Activated B cell treated with CpG ODN at 0.5 μM for 24 hours (primary cell): ENCODE results near the gene GSAP. TPM values are rescaled to one million over a fixed set of nuclear protein-coding genes. Genes with fewer than 3 reads are reported as not detected.
A peak's percentile ranks its signal among the peaks of the same experiment; 100 is the strongest.

ENCODE experiments used
- ATAC-seq: fragments of 200-7000 bp; cut with Tn5 transposase; one replicate; pipeline ENCODE4 v1.10.0; 2021; ENCODE audit warnings: low read depth, mild to moderate bottlenecking, moderate library complexity
- CTCF ChIA-PET: fragments of 350-600 bp; sonication (Branson Sonifier 250); formaldehyde crosslinking; loops from one replicate; lab custom pipeline; 2021; ENCODE audit warnings: antibody characterized with exemption; lab: Charles Lee
- POLR2A ChIA-PET: fragments of 350-600 bp; sonication (Branson Sonifier 250); formaldehyde crosslinking; loops from one replicate; lab custom pipeline; 2021; ENCODE audit warnings: antibody characterized with exemption; lab: Charles Lee
- DNase-seq: peaks from one replicate; pipeline ENCODE4 v3.0.0; 2022
- H3K27ac Mint-ChIP-seq: one replicate; pipeline ENCODE4 v1.8.0; 2020; ENCODE audit warnings: mixed read lengths
- H3K27me3 Mint-ChIP-seq: one replicate; pipeline ENCODE4 v1.8.0; 2021; ENCODE audit warnings: mixed read lengths
- H3K36me3 Mint-ChIP-seq: one replicate; pipeline ENCODE4 v1.8.0; 2021; ENCODE audit warnings: low read depth, mixed read lengths
- H3K4me1 Mint-ChIP-seq: one replicate; pipeline ENCODE4 v1.8.0; 2021; ENCODE audit warnings: mixed read lengths
- H3K4me3 Mint-ChIP-seq: one replicate; pipeline ENCODE4 v1.8.0; 2020; ENCODE audit warnings: mild to moderate bottlenecking, mixed read lengths
- H3K9me3 Mint-ChIP-seq: one replicate; pipeline ENCODE4 v1.8.0; 2020; ENCODE audit warnings: mixed read lengths
- intact Hi-C: fragments of 100-400 bp; cut with micrococcal nuclease; formaldehyde crosslinking; loops from one replicate; pipeline ENCODE4 v1.15.1; 2024
- total RNA-seq: library from RNA; stranded (reverse); gene quantifications from 2 replicates; pipeline ENCODE4 v1.2.3, GENCODE V29; 2022
- TF ChIP-seq, protein P1 (sequence below): fragments of 200-600 bp; IDR thresholded peaks from one replicate; pipeline ENCODE4 v1.8.0; 2022; ENCODE audit warnings: antibody characterized with exemption, mild to moderate bottlenecking

Gene GSAP
- total RNA-seq, 1 donor from 2014 or later, result 91.2 TPM

DNA sequence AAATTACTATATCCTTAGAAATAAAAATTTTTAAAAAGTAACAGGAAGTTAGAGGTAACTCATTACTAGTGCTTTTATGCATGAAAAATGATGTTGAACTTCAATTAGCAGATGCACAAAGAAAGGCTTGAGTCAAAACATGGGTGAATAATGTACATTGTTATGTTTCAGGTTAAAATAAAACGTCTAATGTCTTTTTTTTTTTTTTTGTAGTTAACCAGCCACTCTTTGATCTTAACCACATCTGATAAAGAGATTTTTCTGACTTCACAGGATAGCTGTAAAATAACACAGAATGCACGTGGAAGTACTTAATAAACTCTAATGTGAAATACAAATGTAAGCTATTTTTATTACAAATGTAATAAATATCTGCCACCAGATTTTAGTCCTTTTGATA is 61.7 kb downstream of the GSAP start:
- Mint-ChIP-seq H3K4me3 (no peak overlapping the region), H3K9me3 (no peaks in the 10 kb centered on the region), H3K4me1 (peaks cover 41% of the 10 kb centered on the region), H3K27me3 (no peaks in the 10 kb centered on the region), H3K27ac (peak overlapping the region; percentile 96), H3K36me3 (peaks cover 60% of the 10 kb centered on the region)
- intact Hi-C loops, result loop anchor here (5.0 kb wide), 1 partner anchor 38 kb away; no protein-coding TSS in a partner anchor
- DNase-seq (no peak), ATAC-seq (no peak)
- POLR2A ChIA-PET, result interaction anchor here (0.6 to 2.5 kb wide), 5 partner anchors 20 to 347 kb away, joined by 3 to 9 read pairs (median 4); no protein-coding TSS in a partner anchor
- TF ChIP-seq, protein P1, sequence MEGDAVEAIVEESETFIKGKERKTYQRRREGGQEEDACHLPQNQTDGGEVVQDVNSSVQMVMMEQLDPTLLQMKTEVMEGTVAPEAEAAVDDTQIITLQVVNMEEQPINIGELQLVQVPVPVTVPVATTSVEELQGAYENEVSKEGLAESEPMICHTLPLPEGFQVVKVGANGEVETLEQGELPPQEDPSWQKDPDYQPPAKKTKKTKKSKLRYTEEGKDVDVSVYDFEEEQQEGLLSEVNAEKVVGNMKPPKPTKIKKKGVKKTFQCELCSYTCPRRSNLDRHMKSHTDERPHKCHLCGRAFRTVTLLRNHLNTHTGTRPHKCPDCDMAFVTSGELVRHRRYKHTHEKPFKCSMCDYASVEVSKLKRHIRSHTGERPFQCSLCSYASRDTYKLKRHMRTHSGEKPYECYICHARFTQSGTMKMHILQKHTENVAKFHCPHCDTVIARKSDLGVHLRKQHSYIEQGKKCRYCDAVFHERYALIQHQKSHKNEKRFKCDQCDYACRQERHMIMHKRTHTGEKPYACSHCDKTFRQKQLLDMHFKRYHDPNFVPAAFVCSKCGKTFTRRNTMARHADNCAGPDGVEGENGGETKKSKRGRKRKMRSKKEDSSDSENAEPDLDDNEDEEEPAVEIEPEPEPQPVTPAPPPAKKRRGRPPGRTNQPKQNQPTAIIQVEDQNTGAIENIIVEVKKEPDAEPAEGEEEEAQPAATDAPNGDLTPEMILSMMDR, result no peak
- CTCF ChIA-PET, result interaction anchor here (0.7 to 2.3 kb wide), 2 partner anchors 22 to 39 kb away, joined by 3 to 5 read pairs; no protein-coding TSS in a partner anchor

DNA sequence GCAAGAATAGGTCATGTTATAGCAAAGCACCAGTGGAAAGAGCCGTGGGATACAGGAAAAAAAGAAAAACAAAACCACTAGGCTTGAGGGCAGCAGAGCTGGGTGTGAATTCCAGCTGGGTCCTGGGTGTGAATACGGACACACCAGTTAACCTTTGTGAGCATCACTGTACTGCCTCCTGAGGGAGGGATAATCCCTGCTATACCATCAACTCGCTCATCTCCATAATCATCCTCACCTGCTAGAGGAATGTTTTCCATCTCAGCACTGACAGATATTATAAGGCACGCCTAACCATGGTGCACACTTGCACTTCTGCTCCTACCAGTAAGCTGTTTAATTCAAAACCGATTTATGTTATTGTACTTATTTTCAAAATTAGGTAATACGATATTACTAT is 62.2 kb downstream of the GSAP start:
- Mint-ChIP-seq H3K27ac (peak overlapping the region; percentile 96), H3K27me3 (no peaks in the 10 kb centered on the region), H3K9me3 (no peaks in the 10 kb centered on the region), H3K36me3 (peaks cover 63% of the 10 kb centered on the region), H3K4me1 (peaks cover 41% of the 10 kb centered on the region), H3K4me3 (no peak overlapping the region)
- ATAC-seq (no peak), DNase-seq (no peak)
- intact Hi-C loops, result loop anchor here (5.0 kb wide), 1 partner anchor 38 kb away; no protein-coding TSS in a partner anchor
- ChIA-PET CTCF (no interaction called here), POLR2A (interaction anchor here (0.6 kb wide), 1 partner anchor 347 kb away, joined by 3 read pairs; no protein-coding TSS in a partner anchor)
- TF ChIP-seq, protein P1, result no peak

DNA sequence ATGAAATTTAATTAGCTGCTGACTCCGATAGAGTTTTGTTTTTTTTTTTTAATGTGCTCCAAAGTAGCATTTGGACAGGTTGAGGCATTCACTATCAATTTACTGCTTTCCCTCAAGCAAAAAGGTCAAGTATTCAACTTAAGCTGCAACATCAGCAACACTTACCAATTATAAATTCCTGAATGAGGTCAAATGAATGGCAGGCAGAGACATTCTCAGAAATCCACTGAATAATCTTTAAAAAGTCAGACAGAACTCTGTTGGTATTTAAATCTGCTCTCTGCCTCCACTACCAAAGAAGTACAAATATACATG is 62.8 kb downstream of the GSAP start:
- DNase-seq (no peak), ATAC-seq (no peak)
- Mint-ChIP-seq H3K9me3 (no peaks in the 10 kb centered on the region), H3K27ac (peak overlapping the region; percentile 96), H3K4me1 (peaks cover 41% of the 10 kb centered on the region), H3K27me3 (no peaks in the 10 kb centered on the region), H3K36me3 (peaks cover 65% of the 10 kb centered on the region), H3K4me3 (no peak overlapping the region)
- TF ChIP-seq, protein P1, result no peak
- ChIA-PET POLR2A (interaction anchor here (0.6 kb wide), 1 partner anchor 63 kb away, joined by 3 read pairs; no protein-coding TSS in a partner anchor), CTCF (no interaction called here)
- intact Hi-C loops, result loop anchor here (5.0 kb wide), 1 partner anchor 39 kb away; no protein-coding TSS in a partner anchor

DNA sequence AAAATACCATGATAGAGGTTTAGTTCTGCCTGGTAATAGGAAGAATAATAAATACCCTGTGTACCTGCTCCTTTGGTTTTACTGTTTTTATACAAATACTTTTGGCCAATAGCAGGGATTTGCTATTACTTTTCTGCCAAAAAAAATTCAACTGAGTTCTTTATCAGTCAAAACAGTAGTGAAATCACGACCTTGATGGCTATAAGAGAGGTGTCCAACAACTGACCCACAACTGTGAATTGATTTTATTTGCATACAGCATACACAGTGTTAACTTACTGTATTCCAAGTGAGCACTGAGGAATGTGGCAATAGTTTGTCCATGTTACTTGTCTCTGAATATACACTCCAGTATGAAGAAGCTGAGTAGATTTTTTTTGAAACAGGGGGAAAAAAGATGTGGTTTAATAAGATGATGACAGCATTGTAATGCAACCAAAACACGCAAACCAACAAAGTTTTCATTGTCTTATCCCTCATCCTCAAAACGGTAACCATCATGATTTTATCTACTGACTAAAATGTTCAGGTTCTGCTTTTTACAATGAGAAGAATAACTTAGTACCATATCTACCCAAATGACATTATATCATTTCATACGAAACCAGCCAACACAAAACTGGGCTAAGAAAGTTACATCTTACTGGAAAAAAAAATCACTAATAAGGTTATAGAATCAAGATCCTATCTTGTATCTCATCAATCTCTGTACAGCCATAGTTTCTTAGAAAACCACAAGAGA is 63.3 kb downstream of the GSAP start:
- ATAC-seq (no peak), DNase-seq (no peak)
- intact Hi-C loops, result loop anchor here (5.0 kb wide), 1 partner anchor 39 kb away; no protein-coding TSS in a partner anchor
- H3K27me3 Mint-ChIP-seq, result no peaks in the 10 kb centered on the region
- no peak overlapping the region for H3K4me3 Mint-ChIP-seq
- peaks cover 41% of the 10 kb centered on the region for H3K4me1 Mint-ChIP-seq
- H3K36me3 Mint-ChIP-seq, result peaks cover 66% of the 10 kb centered on the region
- ChIA-PET CTCF (no interaction called here), POLR2A (interaction anchor here (0.6 to 2.7 kb wide), 3 partner anchors 24 to 64 kb away, joined by 3 to 17 read pairs (median 5); no protein-coding TSS in a partner anchor)
- TF ChIP-seq, protein P1, result no peak
- no peaks in the 10 kb centered on the region for H3K9me3 Mint-ChIP-seq
- peak overlapping the region; percentile 96 for H3K27ac Mint-ChIP-seq

DNA sequence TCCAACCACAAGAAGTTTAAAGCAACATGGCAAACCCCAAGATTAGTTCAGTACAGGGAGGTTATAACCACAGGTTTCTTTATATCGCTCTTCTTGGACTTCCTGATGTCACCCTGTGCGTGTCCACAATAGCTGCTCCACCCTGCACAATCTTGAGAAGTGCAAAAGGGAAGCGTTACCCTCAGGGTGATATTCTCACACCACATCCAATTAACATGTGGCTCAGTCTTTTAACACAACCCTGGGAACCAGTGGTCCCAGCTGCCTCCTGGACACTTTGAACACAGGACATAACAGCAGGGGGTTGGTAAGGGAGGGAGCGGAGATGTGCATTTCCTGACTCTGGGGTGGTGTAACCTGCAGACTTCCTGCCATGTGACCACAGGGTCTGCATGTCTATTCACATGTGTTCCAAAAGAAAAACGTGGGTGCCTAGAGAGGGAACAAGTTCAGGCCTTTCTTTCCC is 64.6 kb downstream of the GSAP start:
- H3K9me3 Mint-ChIP-seq, result no peaks in the 10 kb centered on the region
- ChIA-PET POLR2A (interaction anchor here (0.7 to 2.7 kb wide), 5 partner anchors 20 to 185 kb away, joined by 3 to 17 read pairs (median 4); no protein-coding TSS in a partner anchor), CTCF (no interaction called here)
- DNase-seq (peak; percentile 29), ATAC-seq (peak; percentile 88)
- H3K4me3 Mint-ChIP-seq, result peak overlapping the region; percentile 75
- peaks cover 62% of the 10 kb centered on the region for H3K36me3 Mint-ChIP-seq
- intact Hi-C loops, result loop anchor here (1.0 to 5.0 kb wide), 3 partner anchors 13 to 185 kb away; no protein-coding TSS in a partner anchor
- H3K4me1 Mint-ChIP-seq, result peaks cover 41% of the 10 kb centered on the region
- no peaks in the 10 kb centered on the region for H3K27me3 Mint-ChIP-seq
- peak overlapping the region; percentile 96 for H3K27ac Mint-ChIP-seq
- TF ChIP-seq, protein P1, result no peak
